GM21528 (cell line): ENCODE measurements around the gene LTBP2.
"Not testable (repeated sequence)": the region's sequence is repeated elsewhere in the genome, so short reads cannot be mapped to it uniquely, and the experiment has no call there.

Experiments used
- ATAC-seq: cut with Tn5 transposase; IDR thresholded peaks from one replicate; pipeline ENCODE4 v1.9.1; 2021; ENCODE audit warnings: mild to moderate bottlenecking, moderate library complexity; ENCODE audit not compliant: unreplicated experiment, low FRiP score

The LTBP2 gene

GRCh38 chr14:74464785-74465184, 147.3 kb downstream of the LTBP2 start:
- no peak for ATAC-seq

GRCh38 chr14:74463697-74464096, 148.3 kb downstream of the LTBP2 start:
- no peak for ATAC-seq

- no peak for ATAC-seq
These were observed 149.0 kb downstream of the LTBP2 start for GRCh38 chr14:74462993-74463392.

- ATAC-seq = no peak
These were observed 152.1 kb downstream of the LTBP2 start for GRCh38 chr14:74459976-74460375.

GRCh38 chr14:74459289-74459946, 152.6 kb downstream of the LTBP2 start:
- ATAC-seq = no peak

GRCh38 chr14:74457565-74457895, 154.5 kb downstream of the LTBP2 start:
- no peak for ATAC-seq

- no peak for ATAC-seq
These were observed 155.1 kb downstream of the LTBP2 start for GRCh38 chr14:74456684-74457564.

GRCh38 chr14:74454397-74454796, 157.6 kb downstream of the LTBP2 start:
- not testable (repeated sequence) for ATAC-seq
